Peyer's patch (tissue), 4 donors: Measurements from ENCODE around the gene HIVEP2. TPM values are rescaled to one million over a fixed set of nuclear protein-coding genes. Genes with fewer than 3 reads are reported as not detected.
A peak's percentile ranks its signal among the peaks of the same experiment; 100 is the strongest.

Experiments
- DNase-seq, 3 donors: peaks; one replicate each; pipeline ENCODE4 v3.0.0-alpha.2; 2017 to 2019
- H3K27ac ChIP-seq, 4 donors: fragments of 200-600 bp; sonication (generic); one replicate each; pipeline ENCODE4 v1.5.1; 2016 to 2019
- H3K27me3 ChIP-seq, 2 donors: fragments of 200-600 bp; sonication (generic); one replicate each; pipeline ENCODE4 v1.5.1; 2019
- H3K36me3 ChIP-seq, 3 donors: fragments of 200-600 bp; sonication (generic); one replicate each; pipeline ENCODE4 v1.5.1; 2016 to 2019
- H3K4me1 ChIP-seq, 4 donors: fragments of 200-600 bp; sonication (generic); one replicate each; pipeline ENCODE4 v1.5.1; 2016 to 2019
- H3K4me3 ChIP-seq, 4 donors: fragments of 200-600 bp; sonication (generic); 1 replicate in 3 of 4; 2 replicates in 1 of 4; pipeline ENCODE4 v1.5.1; 2016 to 2019; ENCODE audit warnings: mild to moderate bottlenecking in 1 of 4
- H3K9me3 ChIP-seq, 4 donors: fragments of 200-600 bp; sonication (generic); one replicate each; pipeline ENCODE4 v1.5.1; 2016 to 2019; ENCODE audit warnings: mild to moderate bottlenecking in 1 of 4
- POLR2A ChIP-seq, 2 donors: fragments of 450-650 bp; IDR thresholded peaks; one replicate each; pipeline ENCODE4 v1.5.1; 2017; ENCODE audit warnings: antibody characterized with exemption in 2 of 2, mild to moderate bottlenecking in 2 of 2, moderate library complexity in 2 of 2
- total RNA-seq, 4 donors: library from RNA; depleted of rRNA; stranded (reverse); fragments of >200 nt; gene quantifications; one replicate each; pipeline ENCODE4 v1.1.0, GENCODE V29; 2016
- TF ChIP-seq, protein P1 (sequence below), 6 experiments: fragments of 450-650 bp in 4 of 6; fragments of 200-600 bp in 2 of 6; sonication (generic) in 1 of 6; IDR thresholded peaks; one replicate each; pipeline ENCODE4 v1.5.1; 2017 to 2019; ENCODE audit warnings: antibody characterized with exemption in 6 of 6, mild to moderate bottlenecking in 3 of 6, moderate library complexity in 1 of 6

HIVEP2 gene
- total RNA-seq, 4 donors from 2014 or later: 14.4 to 35.5 (median 19.5) TPM

DNA sequence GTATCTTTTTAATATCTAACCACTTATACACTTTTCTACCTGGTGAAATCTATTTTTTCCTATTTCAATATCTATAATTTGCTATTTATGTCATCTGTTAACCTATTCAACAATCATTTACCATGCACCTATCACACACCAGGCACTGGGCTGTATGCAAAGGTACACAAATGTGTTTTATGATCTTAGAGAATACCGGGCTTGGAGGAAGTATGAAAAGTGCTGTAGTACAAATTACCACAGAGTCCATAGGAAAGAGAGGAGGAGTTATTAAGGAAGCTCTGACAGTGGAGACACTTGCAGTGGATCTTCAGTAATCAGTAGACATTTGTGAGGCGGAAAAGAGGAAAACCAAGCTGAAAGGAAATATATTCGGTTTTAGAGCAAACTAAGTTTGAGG, 96.0 kb downstream of the HIVEP2 start:
- Histone ChIP-seq H3K27ac (peak overlapping the region in 1 of 4 donors; percentile 20), H3K4me1 (peaks cover 11 to 55% (median 32%) of the 10 kb centered on the region in 4 donors), H3K36me3 (no peaks in the 10 kb centered on the region), H3K4me3 (no peak overlapping the region), H3K27me3 (no peaks in the 10 kb centered on the region), H3K9me3 (no peaks in the 10 kb centered on the region)
- TF ChIP-seq, protein P1, sequence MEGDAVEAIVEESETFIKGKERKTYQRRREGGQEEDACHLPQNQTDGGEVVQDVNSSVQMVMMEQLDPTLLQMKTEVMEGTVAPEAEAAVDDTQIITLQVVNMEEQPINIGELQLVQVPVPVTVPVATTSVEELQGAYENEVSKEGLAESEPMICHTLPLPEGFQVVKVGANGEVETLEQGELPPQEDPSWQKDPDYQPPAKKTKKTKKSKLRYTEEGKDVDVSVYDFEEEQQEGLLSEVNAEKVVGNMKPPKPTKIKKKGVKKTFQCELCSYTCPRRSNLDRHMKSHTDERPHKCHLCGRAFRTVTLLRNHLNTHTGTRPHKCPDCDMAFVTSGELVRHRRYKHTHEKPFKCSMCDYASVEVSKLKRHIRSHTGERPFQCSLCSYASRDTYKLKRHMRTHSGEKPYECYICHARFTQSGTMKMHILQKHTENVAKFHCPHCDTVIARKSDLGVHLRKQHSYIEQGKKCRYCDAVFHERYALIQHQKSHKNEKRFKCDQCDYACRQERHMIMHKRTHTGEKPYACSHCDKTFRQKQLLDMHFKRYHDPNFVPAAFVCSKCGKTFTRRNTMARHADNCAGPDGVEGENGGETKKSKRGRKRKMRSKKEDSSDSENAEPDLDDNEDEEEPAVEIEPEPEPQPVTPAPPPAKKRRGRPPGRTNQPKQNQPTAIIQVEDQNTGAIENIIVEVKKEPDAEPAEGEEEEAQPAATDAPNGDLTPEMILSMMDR (IDR thresholded peaks at IDR 0.05): no peak
- TF ChIP-seq POLR2A (IDR thresholded peaks at IDR 0.05): no peak
- DNase-seq: no peak

DNA sequence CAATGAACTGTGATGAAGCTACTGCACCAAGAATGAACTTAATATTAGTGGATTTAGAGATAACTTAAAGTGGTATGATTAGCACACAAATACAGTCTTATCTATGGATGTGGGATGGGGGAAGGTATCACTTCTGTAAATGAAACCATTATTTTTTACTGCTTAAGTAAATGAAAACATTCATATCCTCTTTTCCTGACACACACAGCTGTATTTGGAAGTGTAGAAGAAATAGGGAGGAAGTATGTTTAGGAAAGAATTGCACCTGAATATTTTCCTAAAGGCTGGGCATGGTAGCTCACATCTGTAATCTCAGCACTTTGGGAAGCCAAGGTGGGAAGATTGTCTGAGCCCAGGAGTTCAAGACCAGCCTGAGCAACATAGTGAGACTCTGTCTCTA, 96.8 kb downstream of the HIVEP2 start:
- H3K27ac ChIP-seq: peak overlapping the region in 1 of 4 donors; percentile 20
- no peaks in the 10 kb centered on the region for H3K27me3 ChIP-seq
- no peak for DNase-seq
- TF ChIP-seq, protein P1 (IDR thresholded peaks at IDR 0.05): no peak
- no peak for TF ChIP-seq POLR2A (IDR thresholded peaks at IDR 0.05)
- H3K4me1 ChIP-seq: peaks cover 11 to 52% (median 28%) of the 10 kb centered on the region in 4 donors
- H3K36me3 ChIP-seq: no peaks in the 10 kb centered on the region
- no peaks in the 10 kb centered on the region for H3K9me3 ChIP-seq
- H3K4me3 ChIP-seq: no peak overlapping the region

GRCh38 chr6:142846883-142847287, 98.1 kb downstream of the HIVEP2 start:
- no peaks in the 10 kb centered on the region for H3K27me3 ChIP-seq
- H3K4me3 ChIP-seq: no peak overlapping the region
- no peaks in the 10 kb centered on the region for H3K9me3 ChIP-seq
- H3K27ac ChIP-seq: peak overlapping the region; percentile 81 to 94 (median 86)
- no peak for TF ChIP-seq POLR2A (IDR thresholded peaks at IDR 0.05)
- TF ChIP-seq, protein P1 (IDR thresholded peaks at IDR 0.05): no peak
- no peaks in the 10 kb centered on the region for H3K36me3 ChIP-seq
- no peak for DNase-seq
- peaks cover 11 to 55% (median 26%) of the 10 kb centered on the region in 4 donors for H3K4me1 ChIP-seq

- Histone ChIP-seq H3K27me3 (no peaks in the 10 kb centered on the region), H3K4me3 (peak overlapping the region in 2 of 4 donors; percentile 51 to 52), H3K4me1 (peaks cover 11 to 58% (median 26%) of the 10 kb centered on the region in 4 donors), H3K36me3 (no peaks in the 10 kb centered on the region), H3K9me3 (no peaks in the 10 kb centered on the region), H3K27ac (peak overlapping the region; percentile 81 to 94 (median 86))
- TF ChIP-seq, protein P1 (IDR thresholded peaks at IDR 0.05): no peak
- no peak for TF ChIP-seq POLR2A (IDR thresholded peaks at IDR 0.05)
- DNase-seq: no peak
Measured at GRCh38 chr6:142846459-142846831, 98.5 kb downstream of the HIVEP2 start.

DNA sequence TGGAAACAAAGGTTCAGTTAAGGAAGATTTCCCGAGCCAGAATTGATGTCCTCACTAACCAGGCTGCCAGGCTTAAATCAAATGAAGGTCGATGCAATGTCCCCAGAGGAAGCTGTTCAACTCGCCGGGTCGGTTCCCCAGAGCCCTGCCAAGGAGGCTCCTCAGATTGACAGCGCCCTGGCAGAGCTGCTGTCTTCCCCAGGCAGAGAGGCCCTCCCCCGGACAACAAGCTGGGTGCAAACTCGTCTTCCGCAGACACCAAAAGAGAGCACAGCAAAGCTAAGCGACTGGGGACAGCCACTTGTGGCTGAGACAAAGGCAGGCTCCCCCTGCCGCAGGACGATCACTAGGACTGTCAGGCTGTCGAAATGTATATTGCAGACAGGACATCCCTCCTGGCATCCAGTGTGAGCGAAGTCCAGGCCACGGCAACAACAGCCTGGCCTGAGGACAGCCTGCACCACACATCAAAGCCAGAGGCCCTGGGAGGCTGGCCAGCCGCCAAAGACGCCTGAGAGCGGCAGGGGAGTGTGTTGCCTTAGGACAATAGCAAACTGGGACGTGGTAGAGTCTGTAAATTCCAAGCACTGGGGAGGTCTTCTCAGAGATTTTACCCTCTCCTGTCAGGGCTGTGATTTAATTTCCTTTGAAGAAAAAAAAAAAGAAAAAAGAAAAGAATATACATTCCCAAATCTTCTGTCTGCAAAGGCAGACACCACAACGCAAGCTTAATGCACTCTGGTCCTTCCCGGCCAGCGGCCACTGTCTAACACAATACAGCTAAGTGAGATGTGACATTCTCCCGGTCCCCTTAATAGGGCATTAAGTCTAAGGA, 99.1 kb downstream of the HIVEP2 start:
- Histone ChIP-seq H3K27me3 (no peaks in the 10 kb centered on the region), H3K4me3 (peak overlapping the region; percentile 16 to 52 (median 35)), H3K9me3 (no peaks in the 10 kb centered on the region), H3K27ac (peak overlapping the region; percentile 81 to 94 (median 86)), H3K36me3 (no peaks in the 10 kb centered on the region), H3K4me1 (peaks cover 11 to 56% (median 25%) of the 10 kb centered on the region in 4 donors)
- TF ChIP-seq, protein P1 (IDR thresholded peaks at IDR 0.05): peak in 3 of 6 experiments; percentile 35 to 42 (median 41)
- peak; percentile 81 to 87 for TF ChIP-seq POLR2A (IDR thresholded peaks at IDR 0.05)
- peak; percentile 61 to 94 (median 93) for DNase-seq
